NCI-H1436 treated with DMSO at 0.1 percent for 48 hours (cell line): ENCODE results near the gene EFR3B.
"Not testable (repeated sequence)": the region's sequence is repeated elsewhere in the genome, so short reads cannot be mapped to it uniquely, and the experiment has no call there.

Experiments used
- DNase-seq: peaks from one replicate; lab custom pipeline; 2025; lab: John Stamatoyannopoulos, UW

The EFR3B gene

GRCh38 chr2:25150993-25151392 is 109.1 kb downstream of the EFR3B start:
- not testable (repeated sequence) for DNase-seq

- no peak for DNase-seq
Observed at GRCh38 chr2:25151718-25152117, 109.8 kb downstream of the EFR3B start.

GRCh38 chr2:25155401-25155800 is 113.5 kb downstream of the EFR3B start:
- DNase-seq = no peak

- DNase-seq = no peak
Observed at GRCh38 chr2:25158096-25158852, 116.4 kb downstream of the EFR3B start.

GRCh38 chr2:25159949-25160348 is 118.1 kb downstream of the EFR3B start:
- DNase-seq = no peak

- DNase-seq = no peak
Observed at GRCh38 chr2:25160376-25160775, 118.5 kb downstream of the EFR3B start.

- DNase-seq = no peak
Observed at GRCh38 chr2:25161055-25161781, 119.3 kb downstream of the EFR3B start.

- not testable (repeated sequence) for DNase-seq
Observed at GRCh38 chr2:25162061-25162460, 120.2 kb downstream of the EFR3B start.

GRCh38 chr2:25164561-25164960 is 122.7 kb downstream of the EFR3B start:
- DNase-seq = no peak

GRCh38 chr2:25165992-25166875 is 124.4 kb downstream of the EFR3B start:
- peak; percentile 14 for DNase-seq

- no peak for DNase-seq
Observed at GRCh38 chr2:25168256-25169072, 126.6 kb downstream of the EFR3B start, which contains the start of gene POMC. TSS of gene POMC (minus strand) at chr2:25168580. CDS start at chr2:25164772, 3,808 bp downstream.

GRCh38 chr2:25169073-25169470 is 127.2 kb downstream of the EFR3B start:
- no peak for DNase-seq

- DNase-seq = no peak
Observed at GRCh38 chr2:25170888-25171287, 129.0 kb downstream of the EFR3B start.

GRCh38 chr2:25173719-25174118 is 131.8 kb downstream of the EFR3B start:
- DNase-seq = no peak

GRCh38 chr2:25174192-25174861 is 132.5 kb downstream of the EFR3B start:
- no peak for DNase-seq

- DNase-seq = no peak
Observed at GRCh38 chr2:25176138-25176537, 134.3 kb downstream of the EFR3B start.

- no peak for DNase-seq
Observed at GRCh38 chr2:25176541-25177181, 134.8 kb downstream of the EFR3B start.

GRCh38 chr2:25177211-25177611 is 135.3 kb downstream of the EFR3B start:
- no peak for DNase-seq

- DNase-seq = no peak
Observed at GRCh38 chr2:25178976-25179375, 137.1 kb downstream of the EFR3B start.

GRCh38 chr2:25184254-25184653 is 142.4 kb downstream of the EFR3B start:
- DNase-seq = no peak
